Activated gamma-delta T cell treated with anti-CD3 and anti-CD28 coated beads, Interleukin-2, amount 50 U/mL, for 16 hours (primary cell): ENCODE measurements around the gene FAM170B.

Source experiments
- DNase-seq: peaks from one replicate; pipeline ENCODE4 v3.0.0-alpha.2; 2020; ENCODE audit warnings: low read depth

The FAM170B gene

GRCh38 chr10:49152037-49152436 lies 18.2 kb upstream of the FAM170B start:
- no peak for DNase-seq

GRCh38 chr10:49151481-49151880 lies 17.7 kb upstream of the FAM170B start:
- DNase-seq = no peak

- no peak for DNase-seq
Measured at GRCh38 chr10:49151025-49151445, 17.2 kb upstream of the FAM170B start.

- no peak for DNase-seq
Measured at GRCh38 chr10:49150426-49150825, 16.6 kb upstream of the FAM170B start.

GRCh38 chr10:49149881-49150280 lies 16.1 kb upstream of the FAM170B start:
- no peak for DNase-seq

GRCh38 chr10:49144058-49144720 lies 10.4 kb upstream of the FAM170B start:
- no peak for DNase-seq

- no peak for DNase-seq
Measured at GRCh38 chr10:49143249-49143648, 9.4 kb upstream of the FAM170B start.

GRCh38 chr10:49141541-49142332 lies 7.9 kb upstream of the FAM170B start:
- DNase-seq = no peak

- no peak for DNase-seq
Measured at GRCh38 chr10:49140304-49141177, 6.7 kb upstream of the FAM170B start.

GRCh38 chr10:49139846-49140195 lies 6.0 kb upstream of the FAM170B start:
- DNase-seq = no peak

- DNase-seq = no peak
Measured at GRCh38 chr10:49139028-49139845, 5.4 kb upstream of the FAM170B start.

GRCh38 chr10:49138361-49138891 lies 4.6 kb upstream of the FAM170B start:
- no peak for DNase-seq

- no peak for DNase-seq
Measured at GRCh38 chr10:49136525-49136924, 2.7 kb upstream of the FAM170B start.

- no peak for DNase-seq
Measured at GRCh38 chr10:49135575-49136313, 1.9 kb upstream of the FAM170B start.

- no peak for DNase-seq
Measured at GRCh38 chr10:49134327-49134726, 506 bp upstream of the FAM170B start.

- no peak for DNase-seq
Measured at GRCh38 chr10:49132362-49132737, 1.5 kb downstream of the FAM170B start.

GRCh38 chr10:49131507-49132361 lies 2.1 kb downstream of the FAM170B start:
- DNase-seq = no peak

- no peak for DNase-seq
Measured at GRCh38 chr10:49129376-49129775, 4.4 kb downstream of the FAM170B start.

- no peak for DNase-seq
Measured at GRCh38 chr10:49128854-49129253, 5.0 kb downstream of the FAM170B start.
